Measurements from ENCODE around the gene SDK1.

The SDK1 gene

DNA sequence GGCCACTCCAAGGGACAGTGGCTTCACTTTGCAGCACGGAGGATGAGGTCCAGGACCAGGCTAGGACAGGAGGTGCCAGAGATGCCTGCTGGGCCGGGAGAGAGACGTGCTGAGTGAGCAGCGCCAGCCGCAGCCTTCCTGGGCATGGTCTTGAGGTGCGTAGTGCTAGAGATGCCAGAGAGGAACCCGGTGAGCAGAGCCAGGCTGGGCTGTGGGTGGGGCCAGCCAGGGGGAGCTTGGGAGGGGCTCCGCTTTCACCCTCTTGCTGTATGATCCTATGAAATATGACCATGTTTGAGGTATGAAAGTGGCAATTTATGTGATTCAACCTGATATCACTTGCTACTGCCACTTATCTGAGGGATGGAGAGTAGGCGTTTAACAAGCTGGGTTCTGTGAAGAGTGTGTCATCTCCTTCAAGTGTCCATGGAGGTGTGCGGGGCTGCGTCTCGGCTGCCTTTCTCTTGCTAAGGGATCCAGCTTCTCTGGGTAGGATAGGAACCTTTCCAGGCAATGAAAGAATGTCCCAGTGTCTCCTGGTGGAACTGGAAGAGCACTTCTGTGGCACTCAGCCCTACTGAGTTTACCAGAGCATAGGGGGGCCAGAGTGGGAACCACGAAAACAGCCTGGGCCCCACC lies 862.6 kb downstream of the SDK1 start:
- no peaks in the 10 kb centered on the region for H3K4me1 Mint-ChIP-seq (ENCODE audit: low read depth)
- no peaks in the 10 kb centered on the region for H3K9me3 Mint-ChIP-seq
- no peaks in the 10 kb centered on the region for H3K36me3 Mint-ChIP-seq (ENCODE audit: low read depth)
- H3K27ac Mint-ChIP-seq: no peak overlapping the region
- no peaks in the 10 kb centered on the region for H3K27me3 Mint-ChIP-seq
- no peak overlapping the region for H3K4me3 Mint-ChIP-seq

DNA sequence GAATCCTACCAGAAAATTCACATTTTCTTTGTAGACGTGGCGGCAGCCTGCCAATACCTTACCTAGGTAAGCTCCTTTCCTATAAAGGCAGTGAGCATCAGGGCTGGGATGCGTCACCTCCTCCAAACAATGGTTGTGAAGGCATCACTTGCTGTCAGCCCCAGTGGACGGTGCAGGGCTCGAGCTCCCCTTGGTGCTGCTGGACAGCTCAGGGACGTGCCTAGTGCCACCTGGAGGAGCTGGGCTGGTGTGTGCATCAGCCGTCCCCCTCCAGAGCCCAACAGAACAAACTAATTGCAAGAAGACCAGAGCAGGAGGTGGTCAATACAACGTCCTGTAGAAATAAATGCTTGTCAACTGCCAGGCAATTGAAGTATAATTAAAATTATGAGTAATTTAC lies 863.5 kb downstream of the SDK1 start:
- Mint-ChIP-seq H3K4me1 (ENCODE audit: low read depth) (no peaks in the 10 kb centered on the region), H3K4me3 (no peak overlapping the region), H3K27ac (no peak overlapping the region), H3K27me3 (no peaks in the 10 kb centered on the region), H3K36me3 (ENCODE audit: low read depth) (no peaks in the 10 kb centered on the region), H3K9me3 (no peaks in the 10 kb centered on the region)

GRCh38 chr7:4166340-4166739 lies 865.3 kb downstream of the SDK1 start:
- H3K36me3 Mint-ChIP-seq (ENCODE audit: low read depth): no peaks in the 10 kb centered on the region
- no peak overlapping the region for H3K27ac Mint-ChIP-seq
- H3K9me3 Mint-ChIP-seq: no peaks in the 10 kb centered on the region
- no peaks in the 10 kb centered on the region for H3K27me3 Mint-ChIP-seq
- no peak overlapping the region for H3K4me3 Mint-ChIP-seq
- H3K4me1 Mint-ChIP-seq (ENCODE audit: low read depth): no peaks in the 10 kb centered on the region

DNA sequence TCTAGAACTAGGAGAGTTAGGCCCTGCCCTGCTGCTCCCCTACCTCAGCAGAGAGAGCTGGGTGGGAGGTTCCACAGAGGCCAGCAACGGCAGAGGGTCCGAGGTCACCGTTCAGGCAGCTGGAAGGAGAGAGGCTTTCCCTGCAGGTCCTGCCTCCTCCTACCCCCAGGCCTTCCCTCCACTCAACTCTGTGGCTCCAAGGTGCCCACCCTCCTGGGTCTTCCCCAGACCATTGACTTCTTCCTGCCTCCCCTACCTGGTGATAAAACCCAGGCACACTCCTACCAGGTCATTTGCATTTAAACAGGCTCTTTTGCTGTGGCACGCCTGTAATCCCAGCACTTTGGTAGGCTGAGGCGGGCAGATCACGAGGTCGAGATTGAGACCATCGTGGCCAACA lies 865.8 kb downstream of the SDK1 start:
- Mint-ChIP-seq H3K27me3 (no peaks in the 10 kb centered on the region), H3K4me3 (no peak overlapping the region), H3K36me3 (ENCODE audit: low read depth) (no peaks in the 10 kb centered on the region), H3K9me3 (no peaks in the 10 kb centered on the region), H3K4me1 (ENCODE audit: low read depth) (no peaks in the 10 kb centered on the region), H3K27ac (no peak overlapping the region)

DNA sequence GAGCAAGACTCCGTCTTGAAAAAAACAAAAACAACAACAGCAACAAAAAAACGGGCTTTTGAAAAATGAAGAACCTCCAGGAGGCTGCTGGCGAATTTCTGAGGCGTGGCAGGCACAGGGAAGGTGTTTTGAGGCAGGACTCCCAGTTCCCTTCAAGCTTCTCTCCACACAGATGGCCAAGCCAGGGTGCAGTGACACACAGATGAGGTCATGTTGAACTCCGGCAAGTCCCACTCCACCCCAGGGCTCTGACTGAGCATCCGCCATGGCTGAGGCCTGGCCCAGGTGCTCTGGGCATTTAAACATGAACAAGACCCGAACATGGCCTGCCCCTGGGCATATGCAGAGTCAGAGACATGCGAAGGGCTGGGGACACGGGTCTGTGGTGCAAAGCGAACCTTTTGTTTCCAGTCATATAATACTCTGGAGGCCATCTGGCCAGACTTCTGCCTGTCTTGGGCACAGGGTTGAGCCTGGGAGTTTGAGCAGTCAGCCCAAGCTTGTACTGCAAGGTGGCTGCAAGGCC lies 866.4 kb downstream of the SDK1 start:
- Mint-ChIP-seq H3K9me3 (no peaks in the 10 kb centered on the region), H3K36me3 (ENCODE audit: low read depth) (no peaks in the 10 kb centered on the region), H3K27ac (no peak overlapping the region), H3K4me1 (ENCODE audit: low read depth) (no peaks in the 10 kb centered on the region), H3K4me3 (no peak overlapping the region), H3K27me3 (no peaks in the 10 kb centered on the region)

DNA sequence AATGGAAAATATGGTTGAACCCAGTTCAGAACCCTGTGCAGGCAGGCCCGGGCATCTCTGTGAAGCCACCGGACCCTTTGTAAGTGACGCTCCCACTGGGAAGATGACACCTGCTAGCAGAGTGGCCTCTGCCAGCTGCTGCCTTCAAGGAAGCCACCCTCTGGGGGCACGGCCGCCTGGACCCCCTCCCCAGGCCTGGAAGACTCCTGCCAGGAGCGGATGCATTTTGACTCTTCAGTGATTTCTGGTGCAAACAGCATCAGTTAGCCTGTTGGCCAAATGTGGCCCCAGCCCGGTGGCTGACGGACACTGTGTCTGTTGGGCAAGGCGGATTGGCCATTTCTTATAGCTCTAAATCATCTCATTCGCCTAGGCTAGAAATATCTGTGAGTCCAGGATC lies 867.0 kb downstream of the SDK1 start:
- Mint-ChIP-seq H3K27ac (no peak overlapping the region), H3K36me3 (ENCODE audit: low read depth) (no peaks in the 10 kb centered on the region), H3K27me3 (no peaks in the 10 kb centered on the region), H3K9me3 (no peaks in the 10 kb centered on the region), H3K4me3 (no peak overlapping the region), H3K4me1 (ENCODE audit: low read depth) (no peaks in the 10 kb centered on the region)

DNA sequence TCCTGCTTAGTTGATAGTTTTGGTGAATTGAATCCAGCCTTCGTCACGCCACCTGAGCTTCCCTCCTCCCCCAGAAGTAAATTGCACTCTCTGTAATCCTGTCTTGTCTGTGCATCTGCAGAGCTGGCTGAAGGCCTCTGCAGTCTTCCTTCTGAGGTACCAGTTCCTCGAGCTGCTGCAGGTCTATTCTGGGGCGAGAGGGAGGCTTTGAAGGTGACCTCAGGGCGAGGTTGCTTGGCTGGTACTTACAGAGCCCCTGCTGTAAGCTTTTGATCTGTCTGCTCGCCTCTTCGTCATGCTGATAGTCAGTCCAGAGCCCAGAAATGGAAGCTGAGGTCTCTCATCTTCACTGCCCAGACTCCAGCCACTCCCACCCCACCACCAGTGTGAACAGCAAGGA lies 867.5 kb downstream of the SDK1 start:
- Mint-ChIP-seq H3K4me3 (no peak overlapping the region), H3K27ac (no peak overlapping the region), H3K9me3 (no peaks in the 10 kb centered on the region), H3K4me1 (ENCODE audit: low read depth) (no peaks in the 10 kb centered on the region), H3K27me3 (no peaks in the 10 kb centered on the region), H3K36me3 (ENCODE audit: low read depth) (no peaks in the 10 kb centered on the region)

DNA sequence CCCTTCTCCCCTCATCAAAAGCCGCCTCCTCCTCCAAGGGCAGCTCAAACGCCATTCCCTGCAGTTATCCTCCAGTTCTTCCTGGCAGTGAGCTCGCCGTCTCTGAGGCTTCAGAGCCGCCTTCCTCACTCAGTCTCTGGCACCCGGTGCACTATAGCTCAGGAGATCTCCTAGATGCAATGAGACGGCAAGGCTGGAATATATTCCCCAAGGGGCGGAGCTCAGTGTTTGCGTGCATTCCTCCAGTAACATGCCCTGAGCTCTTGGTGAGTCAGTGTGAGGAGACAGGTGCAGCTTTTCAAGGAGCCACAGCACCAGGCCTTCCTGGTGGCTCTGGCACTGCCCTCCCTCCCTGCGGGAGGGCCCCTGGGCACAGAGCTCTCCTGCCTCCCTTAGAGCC lies 868.4 kb downstream of the SDK1 start:
- H3K27ac Mint-ChIP-seq: no peak overlapping the region
- H3K27me3 Mint-ChIP-seq: no peaks in the 10 kb centered on the region
- H3K4me1 Mint-ChIP-seq (ENCODE audit: low read depth): no peaks in the 10 kb centered on the region
- H3K9me3 Mint-ChIP-seq: no peaks in the 10 kb centered on the region
- no peaks in the 10 kb centered on the region for H3K36me3 Mint-ChIP-seq (ENCODE audit: low read depth)
- H3K4me3 Mint-ChIP-seq: no peak overlapping the region

- no peaks in the 10 kb centered on the region for H3K4me1 Mint-ChIP-seq (ENCODE audit: low read depth)
- no peaks in the 10 kb centered on the region for H3K36me3 Mint-ChIP-seq (ENCODE audit: low read depth)
- H3K4me3 Mint-ChIP-seq: no peak overlapping the region
- H3K27me3 Mint-ChIP-seq: no peaks in the 10 kb centered on the region
- no peaks in the 10 kb centered on the region for H3K9me3 Mint-ChIP-seq
- no peak overlapping the region for H3K27ac Mint-ChIP-seq
Measured at GRCh38 chr7:4170997-4171786, 870.1 kb downstream of the SDK1 start.

GRCh38 chr7:4172883-4173282 lies 871.8 kb downstream of the SDK1 start:
- Mint-ChIP-seq H3K9me3 (no peaks in the 10 kb centered on the region), H3K27ac (no peak overlapping the region), H3K4me3 (no peak overlapping the region), H3K4me1 (ENCODE audit: low read depth) (no peaks in the 10 kb centered on the region), H3K36me3 (ENCODE audit: low read depth) (no peaks in the 10 kb centered on the region), H3K27me3 (no peaks in the 10 kb centered on the region)

DNA sequence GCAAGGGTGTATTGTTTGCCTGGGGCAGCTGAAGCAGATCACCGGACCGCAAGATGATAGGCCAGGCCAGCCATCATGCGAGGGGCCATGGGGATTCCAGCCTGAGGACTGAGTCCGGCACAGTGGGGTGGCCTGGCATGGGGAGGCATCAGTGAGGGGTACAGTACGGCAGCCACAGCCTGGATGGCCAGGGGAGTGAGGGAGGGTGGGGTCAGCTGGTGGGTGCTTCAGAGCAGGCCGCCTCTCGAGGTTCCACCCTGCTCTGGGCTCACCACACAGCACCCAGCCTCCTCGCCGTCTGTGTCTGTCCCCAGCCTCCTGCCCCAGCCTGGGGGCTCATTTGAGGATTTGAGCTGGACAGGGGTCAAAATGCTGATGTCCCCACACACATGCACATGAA lies 872.6 kb downstream of the SDK1 start:
- Mint-ChIP-seq H3K9me3 (no peaks in the 10 kb centered on the region), H3K27me3 (no peaks in the 10 kb centered on the region), H3K4me3 (no peak overlapping the region), H3K36me3 (ENCODE audit: low read depth) (no peaks in the 10 kb centered on the region), H3K4me1 (ENCODE audit: low read depth) (no peaks in the 10 kb centered on the region), H3K27ac (no peak overlapping the region)

DNA sequence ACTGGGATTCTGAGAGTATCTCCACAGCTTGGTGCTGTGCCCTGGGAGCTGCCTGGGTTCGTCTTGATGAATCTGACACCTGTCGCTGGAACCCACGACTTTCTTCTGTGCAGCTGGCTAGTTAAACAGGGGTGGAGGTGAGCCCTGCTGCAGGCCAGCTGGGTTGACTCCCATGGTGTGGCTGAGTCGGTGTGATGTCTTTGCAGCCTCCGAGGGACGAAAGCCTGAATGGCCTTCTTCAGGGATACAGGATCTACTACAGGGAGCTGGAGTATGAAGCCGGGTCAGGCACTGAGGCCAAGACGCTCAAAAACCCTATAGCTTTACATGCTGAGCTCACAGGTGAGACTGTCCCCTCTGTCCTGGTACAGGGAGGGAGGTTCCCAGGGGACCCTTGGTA lies 873.0 kb downstream of the SDK1 start:
- H3K9me3 Mint-ChIP-seq: no peaks in the 10 kb centered on the region
- H3K36me3 Mint-ChIP-seq (ENCODE audit: low read depth): no peaks in the 10 kb centered on the region
- no peaks in the 10 kb centered on the region for H3K4me1 Mint-ChIP-seq (ENCODE audit: low read depth)
- H3K4me3 Mint-ChIP-seq: no peak overlapping the region
- no peak overlapping the region for H3K27ac Mint-ChIP-seq
- H3K27me3 Mint-ChIP-seq: no peaks in the 10 kb centered on the region

DNA sequence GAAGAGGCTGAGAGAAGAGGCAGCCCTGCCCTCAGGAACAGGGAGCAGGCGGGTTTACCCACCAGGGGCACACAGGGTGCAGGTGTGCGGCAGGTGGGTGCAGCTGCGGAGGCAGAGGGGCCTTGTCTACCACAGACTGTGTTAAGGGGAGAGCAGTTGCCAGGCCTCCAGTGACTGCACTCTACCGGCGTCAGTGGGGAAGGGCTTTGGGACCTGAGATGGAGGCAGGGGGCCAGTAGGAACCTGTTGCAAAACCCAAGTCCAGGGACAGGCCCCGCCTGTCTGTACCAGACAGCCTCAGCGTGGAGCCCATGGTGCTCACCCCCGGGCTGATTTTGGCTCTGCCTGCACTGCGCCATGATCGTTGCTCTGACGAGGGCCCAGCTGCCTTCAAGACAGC lies 873.4 kb downstream of the SDK1 start:
- Mint-ChIP-seq H3K4me3 (no peak overlapping the region), H3K9me3 (no peaks in the 10 kb centered on the region), H3K27me3 (no peaks in the 10 kb centered on the region), H3K27ac (no peak overlapping the region), H3K36me3 (ENCODE audit: low read depth) (no peaks in the 10 kb centered on the region), H3K4me1 (ENCODE audit: low read depth) (no peaks in the 10 kb centered on the region)

DNA sequence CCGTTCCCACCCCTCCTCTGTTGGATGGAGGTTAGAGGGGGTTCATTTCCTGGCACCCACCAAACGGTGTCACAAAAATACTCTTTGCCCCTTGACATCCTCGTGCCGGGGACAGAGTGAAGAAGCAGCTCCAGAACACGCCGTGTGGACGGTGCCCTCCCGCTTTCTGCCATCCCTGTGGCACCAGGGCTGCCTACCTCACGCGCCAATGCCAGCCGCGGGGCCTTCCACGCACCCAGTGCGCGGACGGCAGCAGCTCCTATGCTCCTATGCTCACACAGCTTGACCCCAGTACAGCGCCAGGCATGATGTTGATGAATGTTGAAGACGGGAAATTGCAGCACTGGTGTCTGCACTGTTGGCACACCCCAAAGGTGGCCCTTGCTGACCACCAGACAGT lies 873.8 kb downstream of the SDK1 start:
- no peak overlapping the region for H3K4me3 Mint-ChIP-seq
- H3K4me1 Mint-ChIP-seq (ENCODE audit: low read depth): no peaks in the 10 kb centered on the region
- no peaks in the 10 kb centered on the region for H3K27me3 Mint-ChIP-seq
- H3K36me3 Mint-ChIP-seq (ENCODE audit: low read depth): no peaks in the 10 kb centered on the region
- H3K27ac Mint-ChIP-seq: no peak overlapping the region
- no peaks in the 10 kb centered on the region for H3K9me3 Mint-ChIP-seq

GRCh38 chr7:4175346-4175973 lies 874.4 kb downstream of the SDK1 start:
- no peak overlapping the region for H3K27ac Mint-ChIP-seq
- H3K27me3 Mint-ChIP-seq: no peaks in the 10 kb centered on the region
- H3K9me3 Mint-ChIP-seq: no peaks in the 10 kb centered on the region
- no peaks in the 10 kb centered on the region for H3K36me3 Mint-ChIP-seq (ENCODE audit: low read depth)
- H3K4me1 Mint-ChIP-seq (ENCODE audit: low read depth): no peaks in the 10 kb centered on the region
- H3K4me3 Mint-ChIP-seq: no peak overlapping the region
